Skin of body (tissue), 2 donors: ENCODE data around the gene RSAD2. TPM values are rescaled to one million over a fixed set of nuclear protein-coding genes. Genes with fewer than 3 reads are reported as not detected.

ENCODE experiments used
- DNase-seq: peaks from one replicate; lab custom pipeline; 2025; lab: John Stamatoyannopoulos, UW
- total RNA-seq: library from RNA; depleted of rRNA; stranded (reverse); fragments of >200 nt; gene quantifications from one replicate; pipeline ENCODE4 v1.2.3, GENCODE V29; 2014

Gene RSAD2
- total RNA-seq, 1 donor from 2014 or later: 5.1 TPM

DNA sequence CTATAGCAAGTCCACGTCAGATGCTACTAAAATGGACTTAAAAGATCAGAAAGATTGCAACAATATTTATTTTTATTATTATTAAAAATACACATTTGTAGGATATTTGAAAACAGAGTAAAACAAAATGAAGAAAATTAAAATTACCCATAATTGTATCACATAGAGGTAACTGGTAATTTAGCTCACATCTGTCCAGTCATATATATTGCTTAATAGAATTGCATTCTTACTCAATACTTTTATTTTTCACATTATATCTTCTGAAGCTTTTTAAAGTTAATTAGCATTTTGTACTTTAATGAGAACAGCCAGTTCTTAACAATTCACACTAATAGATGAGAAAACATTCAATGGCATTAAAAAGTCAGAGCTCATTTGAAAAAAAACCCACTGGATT lies 28.1 kb downstream of the RSAD2 start:
- DNase-seq: no peak

DNA sequence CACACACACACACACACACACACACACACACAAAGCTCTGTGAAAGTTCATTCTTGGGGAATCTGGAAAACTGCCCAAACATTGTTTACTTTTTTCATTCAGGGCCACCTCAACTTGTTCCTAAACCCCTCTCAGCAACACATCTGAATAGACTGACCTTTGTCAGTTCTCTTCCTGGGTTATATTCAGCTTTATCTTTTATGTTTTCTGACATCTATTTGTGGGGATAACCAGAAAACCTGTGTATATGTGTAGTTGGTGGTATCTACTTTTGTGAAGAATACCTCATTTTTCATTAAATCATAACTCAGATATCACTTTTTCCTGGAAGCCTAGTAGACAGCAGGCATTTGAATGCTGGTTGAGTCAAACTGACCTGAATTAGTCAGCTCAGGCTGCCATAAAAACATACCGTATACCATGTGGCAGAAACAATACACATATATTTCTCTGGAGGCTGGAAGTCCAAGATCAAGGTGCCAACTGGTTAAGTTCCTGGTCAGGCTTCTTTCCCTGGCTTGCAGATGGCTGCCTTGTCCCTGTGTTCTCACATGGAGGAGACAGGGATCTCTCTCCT lies 28.7 kb downstream of the RSAD2 start:
- no peak for DNase-seq

DNA sequence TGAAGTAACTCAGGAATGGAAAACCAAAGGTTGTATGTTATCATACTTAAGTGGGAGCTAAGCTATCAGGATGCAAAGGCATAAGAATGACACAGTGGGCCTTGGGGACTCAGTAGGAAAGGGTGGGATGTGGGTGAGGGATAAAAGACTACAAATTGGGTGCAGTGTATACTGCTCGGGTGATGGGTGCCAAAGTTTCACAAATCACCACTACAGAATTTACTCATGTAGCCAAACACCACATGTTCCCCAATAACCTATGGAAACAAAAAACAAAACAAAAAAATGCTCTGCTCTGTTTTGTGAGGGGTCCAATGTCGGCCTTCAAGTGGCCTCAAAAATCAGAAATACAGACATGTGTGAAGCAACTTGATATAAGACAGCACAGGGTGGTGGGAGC lies 30.7 kb downstream of the RSAD2 start:
- DNase-seq: no peak

DNA sequence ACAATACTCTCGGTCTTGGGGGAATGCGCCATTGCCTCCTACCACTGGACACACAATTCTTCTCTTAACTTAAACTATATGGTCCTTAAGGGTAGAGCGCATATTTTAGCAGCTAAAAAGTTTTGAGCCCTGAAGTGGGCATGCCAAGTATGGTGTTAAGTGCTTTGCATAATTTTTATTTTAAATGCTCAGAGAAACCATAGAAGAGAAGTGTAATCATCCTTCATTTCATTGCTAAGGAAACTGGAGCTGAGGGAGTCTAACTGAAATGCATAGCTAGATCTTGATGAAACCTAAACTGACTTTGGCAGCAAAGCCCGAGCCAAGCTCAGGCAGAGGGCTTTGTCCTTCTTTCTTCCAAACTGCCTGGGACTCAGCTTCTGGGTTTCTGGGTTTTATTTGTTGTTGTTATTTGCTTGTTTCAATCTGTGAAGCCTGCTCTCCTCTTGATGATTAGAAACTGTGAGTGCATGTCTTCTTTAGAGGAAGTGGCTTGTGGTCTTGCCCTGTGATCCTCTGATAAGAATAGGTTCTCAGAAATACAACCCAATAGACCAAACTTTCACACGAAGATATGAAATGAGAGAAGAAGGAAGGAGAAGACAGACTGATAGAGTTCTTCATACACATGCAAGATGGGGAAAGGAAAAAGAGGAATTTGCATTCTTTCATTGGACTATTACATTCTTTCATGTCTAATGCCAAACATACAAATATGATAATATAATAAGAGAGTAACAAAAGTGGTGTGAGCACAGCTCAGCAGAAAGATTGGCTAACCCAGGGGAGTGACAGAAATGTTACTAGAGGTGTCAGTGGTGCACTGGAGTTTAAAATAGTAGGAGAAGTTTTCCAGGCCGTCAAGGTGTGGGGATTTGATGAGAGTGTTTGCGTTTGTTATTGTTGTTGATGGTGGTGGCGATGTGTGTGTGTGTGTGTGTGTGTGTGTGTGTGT lies 32.1 kb downstream of the RSAD2 start:
- no peak for DNase-seq

DNA sequence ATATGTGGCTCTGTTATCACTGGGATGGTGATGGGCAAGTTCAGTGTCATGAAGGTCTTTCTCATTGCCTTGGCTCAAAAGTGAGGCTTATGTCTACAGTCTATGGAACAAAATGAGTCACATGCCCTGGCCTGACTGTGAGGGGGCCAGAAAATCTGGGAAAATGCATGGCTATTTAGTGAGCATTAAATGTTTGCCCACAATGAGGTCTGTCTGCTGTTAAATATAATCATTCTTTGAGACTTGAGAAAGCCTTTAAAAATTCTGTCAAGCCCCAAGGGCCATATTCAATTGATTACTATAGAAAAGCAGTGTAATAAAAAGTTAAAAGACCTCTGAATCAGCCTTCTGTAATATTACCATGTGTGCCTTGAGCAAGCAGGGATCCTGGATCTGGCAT lies 34.1 kb downstream of the RSAD2 start:
- DNase-seq: no peak

DNA sequence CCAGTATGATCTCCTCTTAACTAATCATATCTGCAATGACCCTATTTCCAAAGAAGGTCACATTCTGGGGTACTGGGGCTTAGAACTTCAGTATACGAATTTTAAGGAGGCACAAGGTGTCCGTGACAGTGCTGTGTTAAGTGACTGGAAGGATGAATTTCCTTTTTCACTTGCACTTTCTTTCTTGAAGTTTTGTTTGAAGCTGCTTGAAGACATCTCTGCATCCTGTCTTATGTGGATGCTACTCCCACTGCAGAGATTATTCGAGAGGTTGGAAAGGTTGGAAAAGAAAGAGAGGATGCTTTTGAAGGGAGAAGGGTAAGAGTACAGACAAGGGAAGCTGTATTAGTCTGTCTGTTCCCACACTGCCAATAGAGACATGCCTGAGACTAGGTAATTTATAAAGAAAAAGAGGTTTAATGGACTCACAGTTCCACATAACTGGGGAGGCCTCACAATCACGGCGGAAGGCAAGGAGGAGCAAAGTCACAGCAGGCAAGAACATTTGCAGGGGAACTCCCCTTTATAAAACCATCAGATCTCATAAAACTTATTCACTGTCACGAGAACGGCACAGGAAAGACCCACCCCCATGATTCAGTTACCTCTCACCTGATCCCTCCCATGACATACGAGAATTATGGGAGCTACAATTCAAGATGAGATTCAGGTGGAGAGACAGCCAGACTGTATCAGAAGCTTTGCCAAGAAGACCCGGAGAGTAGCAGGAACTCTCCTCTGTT lies 36.0 kb downstream of the RSAD2 start:
- no peak for DNase-seq

DNA sequence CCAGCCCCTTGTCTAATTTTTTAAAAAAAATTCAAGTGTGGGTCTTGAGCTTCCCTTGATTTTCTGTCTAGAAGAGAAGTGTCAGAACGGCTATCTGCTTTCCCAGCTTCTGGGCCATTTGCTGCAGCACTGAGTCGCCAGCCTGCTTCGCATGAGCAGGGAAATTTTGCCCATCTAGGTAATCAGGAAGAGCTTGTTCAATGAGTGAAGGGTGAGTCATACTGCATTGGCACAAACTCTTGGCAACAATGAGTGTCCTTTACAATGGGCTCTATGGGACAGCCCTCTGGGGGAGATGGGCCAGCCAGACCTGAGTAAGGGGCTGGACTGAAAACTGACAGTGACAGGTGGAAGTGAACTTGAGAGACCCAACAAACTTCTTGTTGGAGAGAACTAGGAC lies 37.3 kb downstream of the RSAD2 start:
- no peak for DNase-seq

DNA sequence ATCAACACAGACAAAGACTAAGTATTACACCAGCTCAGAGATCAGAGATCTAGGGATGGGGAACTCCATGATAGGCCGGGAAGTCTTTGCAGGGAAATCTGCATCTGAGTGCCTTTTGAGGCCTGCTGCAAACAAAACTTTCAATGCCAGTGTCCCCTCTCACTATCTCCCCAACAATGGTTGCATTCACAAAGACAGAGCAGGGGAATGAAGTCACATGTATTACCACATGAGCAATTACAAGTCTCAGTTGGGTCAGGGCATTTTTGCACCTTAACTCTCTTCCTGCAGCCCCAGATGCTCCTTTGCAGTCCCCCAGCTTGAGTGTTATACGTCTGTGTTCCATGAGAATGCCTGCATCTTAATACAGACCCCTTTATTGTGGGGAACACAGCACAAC lies 37.8 kb downstream of the RSAD2 start:
- no peak for DNase-seq

DNA sequence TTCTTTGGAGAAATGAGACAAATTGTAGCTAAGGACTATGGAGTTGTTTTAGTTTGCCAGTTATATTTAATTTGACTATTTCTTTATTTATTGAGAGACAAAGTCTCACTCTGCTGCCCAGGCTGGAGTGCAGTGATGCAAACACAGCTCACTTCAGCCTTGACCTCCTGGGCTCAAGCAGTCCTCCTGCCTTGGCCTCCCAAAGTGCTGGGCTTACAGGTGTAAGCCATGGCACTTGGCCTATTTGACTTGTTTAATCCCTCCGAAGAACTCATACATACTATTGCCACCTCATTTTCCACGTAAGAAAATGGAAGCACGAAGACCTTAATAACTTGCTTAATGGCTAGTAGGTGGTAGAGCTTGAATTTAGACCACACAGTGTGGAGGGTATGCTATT lies 38.6 kb downstream of the RSAD2 start:
- no peak for DNase-seq

DNA sequence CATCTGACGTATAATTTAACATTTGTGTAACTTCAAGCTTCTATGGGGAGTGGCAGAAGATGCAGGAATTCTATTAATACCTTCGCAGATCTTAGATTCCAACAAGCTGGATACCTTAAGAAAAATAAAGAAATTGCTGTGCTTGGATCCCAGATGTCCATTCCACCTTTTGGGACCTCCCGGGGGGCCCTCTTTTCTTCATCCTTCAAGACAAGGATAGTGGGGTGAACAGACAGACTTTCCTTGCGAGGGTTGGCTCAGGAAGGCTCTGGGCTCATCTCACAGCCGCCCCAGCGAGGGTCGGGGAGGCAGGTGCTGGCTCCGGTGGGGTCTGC lies 39.1 kb downstream of the RSAD2 start:
- DNase-seq: no peak

DNA sequence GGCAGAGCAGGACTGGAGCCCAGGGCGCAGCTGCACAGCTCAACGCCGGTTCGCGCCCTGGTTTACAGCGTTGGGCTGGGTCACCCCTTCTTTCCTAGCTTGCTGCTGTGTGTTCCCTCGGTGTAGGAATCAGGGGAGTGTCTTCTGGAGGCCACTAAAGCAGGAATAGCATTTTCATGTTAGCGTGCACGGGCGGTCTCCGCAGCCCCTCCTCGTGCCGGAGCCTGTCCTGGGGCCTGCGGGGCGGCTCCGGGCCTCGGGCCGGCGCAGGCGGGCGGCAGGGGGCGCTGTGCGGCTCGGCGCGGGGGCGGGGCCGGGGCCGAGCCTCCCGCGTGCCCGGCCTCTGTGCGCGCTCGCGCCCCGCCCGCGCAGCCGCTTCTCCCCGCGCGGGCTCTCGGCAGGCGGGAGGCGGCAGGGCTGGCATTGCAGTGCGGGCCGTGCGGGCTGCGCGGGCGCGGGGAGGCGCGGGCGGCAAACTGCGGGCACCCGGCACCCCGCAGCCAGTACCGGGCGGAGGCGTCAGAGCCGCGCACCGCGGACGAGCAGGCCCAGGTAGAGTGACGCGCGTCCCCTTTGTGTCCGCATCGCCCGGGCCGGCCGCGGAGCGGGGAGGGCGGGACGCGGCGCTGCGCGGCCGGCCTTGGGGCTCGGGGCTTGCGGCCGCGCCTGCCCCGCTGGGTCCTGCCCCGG lies 39.6 kb downstream of the RSAD2 start, which contains the start of gene RNF144A:
Gene RNF144A, plus strand, starts transcription at position 342 of the 690 bp plus-strand sequence. CDS start 79,515 bp downstream, outside the sequence.
- no peak for DNase-seq

DNA sequence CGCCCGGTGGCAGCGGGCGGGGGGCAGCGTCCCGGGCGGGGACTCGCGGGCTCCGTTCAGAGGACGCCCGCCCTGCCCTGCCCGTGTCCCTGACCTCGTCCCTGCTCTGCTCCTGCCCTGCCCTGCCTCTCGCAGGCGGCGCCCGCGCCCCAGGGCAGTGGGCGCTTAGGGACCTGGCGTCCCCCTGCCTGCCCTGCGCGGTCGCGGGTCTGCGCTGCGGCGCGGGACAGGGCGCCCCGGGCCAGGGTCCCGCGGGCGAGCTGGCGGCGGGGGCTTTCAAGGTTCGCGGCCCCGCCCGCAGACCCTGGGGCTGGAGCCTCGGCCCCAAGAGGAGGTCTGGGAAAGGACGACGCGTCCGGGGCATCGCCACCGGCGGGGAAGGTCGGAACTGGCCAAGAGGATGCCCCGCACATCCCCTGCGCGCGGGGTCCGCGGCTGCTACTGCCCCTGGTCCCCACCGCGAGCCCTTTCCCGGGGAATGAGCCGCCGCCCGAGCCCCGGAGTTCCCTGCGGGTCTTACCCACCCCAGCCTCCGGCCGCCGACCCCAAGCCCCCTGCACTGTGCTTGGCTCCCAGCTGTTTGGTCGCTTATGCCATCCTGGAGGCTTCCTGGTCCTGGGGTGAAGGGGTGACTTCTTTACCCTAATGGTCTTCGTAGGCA lies 40.3 kb downstream of the RSAD2 start:
- no peak for DNase-seq

DNA sequence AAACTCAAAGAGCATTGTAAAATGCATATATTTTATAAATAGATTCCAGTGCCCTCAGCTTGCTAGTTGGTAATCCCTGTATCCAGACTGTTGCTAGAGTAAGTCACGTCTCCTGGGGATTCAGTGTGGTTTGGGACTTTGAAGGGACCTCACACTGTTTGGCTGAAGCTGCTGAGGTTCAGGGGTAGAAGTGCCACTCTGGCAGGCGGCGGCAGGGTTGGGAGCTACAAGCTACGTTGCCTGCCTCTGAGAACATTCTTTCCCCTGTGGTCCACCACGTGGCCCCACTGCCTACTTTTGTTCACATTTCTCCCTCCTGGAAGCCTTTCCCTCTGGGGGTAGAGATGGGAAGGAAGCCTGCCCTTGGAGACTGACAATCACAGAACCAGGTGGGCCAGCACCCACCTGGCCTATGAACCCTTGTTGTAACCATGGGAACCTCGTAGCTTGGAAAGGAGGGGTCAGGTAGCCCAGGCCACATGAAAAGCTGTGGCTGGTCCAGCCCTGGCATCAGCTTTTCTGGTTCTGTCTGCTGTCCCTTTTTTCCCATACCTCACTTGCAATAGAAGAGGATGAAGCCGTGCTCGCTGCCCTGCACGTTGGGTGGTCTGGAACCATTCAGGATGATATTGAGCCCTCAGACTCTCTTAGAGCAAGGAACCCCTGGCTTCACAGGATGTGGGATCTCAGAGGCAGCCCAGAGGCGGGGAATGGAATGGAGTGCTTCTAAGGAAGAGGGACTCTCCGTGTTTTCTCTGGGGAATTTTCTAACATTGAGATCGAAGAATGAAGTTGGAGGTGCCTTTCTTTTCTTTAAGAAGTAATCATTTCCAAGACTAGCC lies 42.5 kb downstream of the RSAD2 start:
- no peak for DNase-seq

DNA sequence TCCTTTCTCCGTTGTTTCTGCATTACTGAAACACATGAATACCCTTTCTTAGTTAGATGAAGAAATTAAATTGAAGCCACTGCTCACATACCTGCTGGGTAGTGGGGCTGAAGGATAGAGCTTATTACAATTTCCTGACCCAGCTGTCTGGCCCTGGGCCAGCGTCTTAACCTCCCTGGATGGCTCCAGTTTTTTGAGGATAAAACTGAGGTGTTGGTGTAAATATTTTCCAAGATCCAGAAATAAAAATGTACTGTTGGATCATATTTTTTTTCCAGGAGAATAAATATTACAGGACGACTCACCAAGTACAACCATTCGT lies 43.1 kb downstream of the RSAD2 start:
- DNase-seq: no peak

DNA sequence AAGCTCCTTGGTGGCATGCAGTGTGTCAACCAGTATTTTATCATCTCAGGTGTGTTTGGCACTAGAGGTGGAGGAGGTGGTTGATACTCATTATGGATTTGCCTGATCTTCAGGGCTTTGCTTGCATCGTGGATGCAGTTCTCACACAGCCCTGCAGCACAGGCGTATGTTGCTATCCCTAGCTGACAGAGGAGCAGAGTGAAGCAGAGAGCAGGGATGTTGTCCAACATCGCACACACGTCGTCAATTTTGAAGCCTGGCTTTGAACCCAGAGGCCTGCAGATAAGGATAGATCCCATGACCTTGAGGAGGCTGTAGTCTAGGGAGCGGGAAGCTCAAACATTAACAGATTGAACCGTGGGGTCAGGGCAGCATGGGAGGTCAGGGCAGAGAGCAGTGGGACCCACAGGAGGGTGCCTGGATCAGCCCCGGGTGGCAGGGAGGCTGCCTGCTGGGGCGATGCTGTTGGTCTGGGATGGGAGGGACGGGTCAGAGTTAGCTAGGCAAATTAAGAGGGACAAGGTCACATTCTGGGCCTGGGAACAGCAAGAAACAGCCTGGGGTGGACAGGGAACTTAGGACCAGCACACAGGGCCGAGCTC lies 43.8 kb downstream of the RSAD2 start:
- DNase-seq: no peak

DNA sequence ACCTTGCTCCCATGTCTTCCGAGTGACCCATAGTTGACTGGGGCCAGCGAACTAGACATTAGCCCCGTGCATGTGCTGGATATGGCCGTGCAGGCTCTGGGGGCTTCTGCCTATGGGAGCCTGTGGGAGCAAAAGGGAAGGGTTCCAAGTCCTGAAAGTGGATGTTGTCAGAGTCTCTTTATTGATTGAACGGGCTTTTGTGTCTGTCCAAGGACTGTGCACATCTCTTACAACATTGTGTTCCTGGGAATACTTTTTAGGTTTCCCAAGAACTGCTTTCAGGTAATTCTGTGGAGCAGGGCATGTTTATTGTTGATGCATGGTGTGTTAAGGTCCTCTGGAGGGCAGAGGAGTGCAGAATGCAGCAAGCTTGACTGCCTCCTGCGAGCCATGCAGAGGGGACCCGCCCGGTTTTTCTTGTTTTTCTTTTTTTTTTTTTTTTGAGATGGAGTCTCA lies 44.7 kb downstream of the RSAD2 start:
- no peak for DNase-seq

DNA sequence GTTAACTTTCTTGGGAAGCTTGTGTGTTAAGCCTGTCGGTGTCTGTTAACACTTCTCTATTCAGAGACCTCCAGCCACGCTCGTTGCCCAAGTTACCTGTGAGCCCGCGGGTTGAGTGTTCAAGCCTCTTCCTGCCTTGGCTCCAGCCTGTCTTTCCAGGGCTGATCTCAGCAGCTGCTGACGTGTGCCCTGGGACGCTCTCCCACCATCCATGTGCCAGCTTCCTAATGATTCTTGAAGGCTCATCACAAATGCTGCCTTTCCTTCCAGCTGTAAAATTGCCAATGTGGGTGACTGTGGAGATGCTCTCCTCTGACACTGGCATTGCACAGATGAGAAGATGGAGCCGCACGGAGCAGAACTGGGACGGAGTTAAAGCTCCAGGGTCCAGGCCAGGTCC lies 45.7 kb downstream of the RSAD2 start:
- no peak for DNase-seq

DNA sequence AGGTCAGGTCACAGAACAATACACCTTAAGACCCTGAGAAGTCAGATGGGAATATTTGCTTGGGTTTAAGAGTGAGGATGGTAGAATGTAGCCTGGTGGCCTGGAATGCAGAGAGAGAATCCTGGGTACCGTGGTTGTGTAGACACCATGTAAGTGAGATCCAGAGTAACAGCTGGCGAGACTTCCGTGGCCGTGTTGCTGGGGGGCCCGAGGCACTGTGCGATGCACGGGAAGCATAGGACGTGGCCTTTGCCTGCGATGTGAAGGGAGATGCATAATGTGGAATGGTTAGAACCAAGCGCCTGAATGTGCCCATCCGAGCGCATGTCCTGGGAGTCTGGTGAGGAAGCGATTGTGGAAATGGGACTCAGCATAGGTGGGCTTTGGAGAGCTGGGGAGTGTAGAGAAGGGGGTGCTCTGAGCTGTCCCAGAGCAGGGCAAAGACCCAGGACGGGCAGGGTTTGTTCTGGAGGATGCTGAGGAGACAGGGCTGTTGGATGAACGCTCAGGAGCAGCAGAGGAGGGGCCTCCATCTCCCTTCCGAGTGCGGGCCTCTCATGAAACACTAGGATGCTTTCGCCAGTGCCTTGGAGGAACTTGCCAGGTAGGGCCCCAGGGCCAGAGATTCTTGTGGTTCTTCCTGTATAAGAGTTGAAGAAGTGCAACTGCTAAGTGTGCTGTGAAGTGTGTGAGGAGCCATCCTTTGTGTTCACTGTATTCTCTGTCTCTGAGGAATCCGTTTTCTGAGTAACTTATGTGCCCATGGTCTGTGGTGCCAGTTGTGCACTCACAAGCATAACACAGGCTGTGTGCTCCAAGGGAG lies 46.7 kb downstream of the RSAD2 start:
- no peak for DNase-seq

DNA sequence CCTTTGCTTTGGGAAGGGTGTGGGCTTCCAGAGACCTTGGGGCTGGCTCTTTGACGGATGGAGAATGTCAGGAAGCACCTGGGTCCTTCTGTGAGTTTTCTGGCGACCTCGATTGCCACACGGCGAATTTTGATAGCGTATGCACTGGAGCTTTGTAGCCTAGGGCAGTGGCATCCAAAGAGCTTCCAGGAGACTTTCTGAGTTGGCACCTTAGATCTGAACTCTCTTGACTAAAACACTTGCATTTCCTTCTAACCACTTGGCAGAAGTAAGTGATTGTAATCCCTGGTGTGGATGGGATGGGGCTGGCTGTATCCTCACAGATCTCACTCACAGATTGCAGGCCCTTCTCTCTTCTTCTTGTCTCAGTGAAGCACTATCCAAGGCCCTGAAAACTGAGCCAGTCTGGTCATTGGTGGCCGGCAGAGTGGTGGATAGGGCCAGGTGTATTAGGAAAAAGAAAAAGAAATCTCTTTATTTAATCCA lies 47.4 kb downstream of the RSAD2 start:
- no peak for DNase-seq
